ENCODE results near the gene ALOXE3. TPM values are rescaled to one million over a fixed set of nuclear protein-coding genes. Genes with fewer than 3 reads are reported as not detected.

Gene ALOXE3
- total RNA-seq, 1 donor from 2014 or later: not detected

GRCh38 chr17:8121407-8121680, 3.0 kb upstream of the ALOXE3 start:
- Mint-ChIP-seq H3K9me3 (peaks cover 24% of the 10 kb centered on the region), H3K4me3 (peak overlapping the region; percentile 91), H3K27ac (no peak overlapping the region), H3K36me3 (peaks cover 7% of the 10 kb centered on the region), H3K4me1 (peaks cover 48% of the 10 kb centered on the region), H3K27me3 (ENCODE audit: insufficient read depth, low read depth) (peaks cover 85% of the 10 kb centered on the region)
- Histone ChIP-seq H3K9ac (no peak overlapping the region), H3F3A (ENCODE audit: low read depth) (peaks cover 72% of the 10 kb centered on the region), H3K4me2 (peak overlapping the region; percentile 90), H3K27me3 (peaks cover 64% of the 10 kb centered on the region), H3K4me3 (peak overlapping the region; percentile 75), H3K79me2 (ENCODE audit: low read depth) (no peaks in the 10 kb centered on the region), H3K36me3 (no peaks in the 10 kb centered on the region), H3K27ac (no peak overlapping the region), H3K9me3 (ENCODE audit: low read depth) (no peaks in the 10 kb centered on the region), H4K20me1 (ENCODE audit: low read depth) (peaks cover 22% of the 10 kb centered on the region), H2AFZ (replicated peaks) (no peak overlapping the region), H3K4me1 (peaks cover 11% of the 10 kb centered on the region)
- TF ChIP-seq EZH2phosphoT487 (IDR thresholded peaks at IDR 0.05): no peak
- TF ChIP-seq EZH2 (IDR thresholded peaks at IDR 0.05): no peak
- TF ChIP-seq CTCF (IDR thresholded peaks at IDR 0.05): no peak
- DNase-seq (ENCODE audit: low spot score): no peak

GRCh38 chr17:8120520-8121406, 2.4 kb upstream of the ALOXE3 start:
- peaks cover 22% of the 10 kb centered on the region for H4K20me1 ChIP-seq (ENCODE audit: low read depth)
- peak; percentile 87 for DNase-seq (ENCODE audit: low spot score)
- peak overlapping the region; percentile 90 for H3K4me2 ChIP-seq
- peak overlapping the region; percentile 31 for H2AFZ ChIP-seq (replicated peaks)
- H3K27me3 Mint-ChIP-seq (ENCODE audit: insufficient read depth, low read depth): peaks cover 83% of the 10 kb centered on the region
- H3K27me3 ChIP-seq: peaks cover 67% of the 10 kb centered on the region
- peaks cover 66% of the 10 kb centered on the region for H3F3A ChIP-seq (ENCODE audit: low read depth)
- peak overlapping the region; percentile 91 for H3K4me3 Mint-ChIP-seq
- no peak overlapping the region for H3K27ac ChIP-seq
- H3K9me3 ChIP-seq (ENCODE audit: low read depth): no peaks in the 10 kb centered on the region
- peaks cover 24% of the 10 kb centered on the region for H3K9me3 Mint-ChIP-seq
- H3K79me2 ChIP-seq (ENCODE audit: low read depth): no peaks in the 10 kb centered on the region
- H3K4me1 ChIP-seq: peaks cover 11% of the 10 kb centered on the region
- no peaks in the 10 kb centered on the region for H3K36me3 ChIP-seq
- H3K27ac Mint-ChIP-seq: peak overlapping the region; percentile 97
- H3K4me3 ChIP-seq: peak overlapping the region; percentile 75
- H3K36me3 Mint-ChIP-seq: peaks cover 7% of the 10 kb centered on the region
- TF ChIP-seq EZH2 (IDR thresholded peaks at IDR 0.05) (no peak), CTCF (IDR thresholded peaks at IDR 0.05) (peak; percentile 47), EZH2phosphoT487 (IDR thresholded peaks at IDR 0.05) (no peak)
- H3K9ac ChIP-seq: no peak overlapping the region
- peaks cover 48% of the 10 kb centered on the region for H3K4me1 Mint-ChIP-seq

GRCh38 chr17:8119581-8120519, 1.5 kb upstream of the ALOXE3 start:
- H3K27ac Mint-ChIP-seq: peak overlapping the region; percentile 94
- Histone ChIP-seq H3K4me1 (peaks cover 6% of the 10 kb centered on the region), H3F3A (ENCODE audit: low read depth) (peaks cover 61% of the 10 kb centered on the region), H2AFZ (replicated peaks) (peak overlapping the region; percentile 31), H3K4me2 (peak overlapping the region; percentile 90), H3K9ac (no peak overlapping the region), H3K36me3 (no peaks in the 10 kb centered on the region), H3K4me3 (peak overlapping the region; percentile 75), H3K9me3 (ENCODE audit: low read depth) (no peaks in the 10 kb centered on the region), H4K20me1 (ENCODE audit: low read depth) (peaks cover 17% of the 10 kb centered on the region), H3K27me3 (peaks cover 69% of the 10 kb centered on the region), H3K27ac (no peak overlapping the region), H3K79me2 (ENCODE audit: low read depth) (no peaks in the 10 kb centered on the region)
- H3K27me3 Mint-ChIP-seq (ENCODE audit: insufficient read depth, low read depth): peaks cover 79% of the 10 kb centered on the region
- peak overlapping the region; percentile 91 for H3K4me3 Mint-ChIP-seq
- H3K9me3 Mint-ChIP-seq: peaks cover 19% of the 10 kb centered on the region
- TF ChIP-seq EZH2phosphoT487 (IDR thresholded peaks at IDR 0.05): no peak
- TF ChIP-seq EZH2 (IDR thresholded peaks at IDR 0.05): no peak
- no peak for TF ChIP-seq CTCF (IDR thresholded peaks at IDR 0.05)
- peak; percentile 92 for DNase-seq (ENCODE audit: low spot score)
- H3K4me1 Mint-ChIP-seq: peaks cover 42% of the 10 kb centered on the region
- peaks cover 5% of the 10 kb centered on the region for H3K36me3 Mint-ChIP-seq

Measured in neural progenitor cell (in vitro differentiated cells).